GM12873 (cell line): ENCODE measurements around the gene RPS26.

Source experiments
- CTCF ChIP-seq: IDR thresholded peaks from 2 replicates; pipeline ENCODE4 v1.5.1; 2012; ENCODE audit warnings: low read depth, mild to moderate bottlenecking, moderate library complexity, low read length, control low read depth; ENCODE audit not compliant: insufficient read depth; ENCODE audit errors: missing control alignments

The RPS26 gene

GRCh38 chr12:56031987-56032386 lies 9.7 kb upstream of the RPS26 start:
- TF ChIP-seq CTCF = no peak

DNA sequence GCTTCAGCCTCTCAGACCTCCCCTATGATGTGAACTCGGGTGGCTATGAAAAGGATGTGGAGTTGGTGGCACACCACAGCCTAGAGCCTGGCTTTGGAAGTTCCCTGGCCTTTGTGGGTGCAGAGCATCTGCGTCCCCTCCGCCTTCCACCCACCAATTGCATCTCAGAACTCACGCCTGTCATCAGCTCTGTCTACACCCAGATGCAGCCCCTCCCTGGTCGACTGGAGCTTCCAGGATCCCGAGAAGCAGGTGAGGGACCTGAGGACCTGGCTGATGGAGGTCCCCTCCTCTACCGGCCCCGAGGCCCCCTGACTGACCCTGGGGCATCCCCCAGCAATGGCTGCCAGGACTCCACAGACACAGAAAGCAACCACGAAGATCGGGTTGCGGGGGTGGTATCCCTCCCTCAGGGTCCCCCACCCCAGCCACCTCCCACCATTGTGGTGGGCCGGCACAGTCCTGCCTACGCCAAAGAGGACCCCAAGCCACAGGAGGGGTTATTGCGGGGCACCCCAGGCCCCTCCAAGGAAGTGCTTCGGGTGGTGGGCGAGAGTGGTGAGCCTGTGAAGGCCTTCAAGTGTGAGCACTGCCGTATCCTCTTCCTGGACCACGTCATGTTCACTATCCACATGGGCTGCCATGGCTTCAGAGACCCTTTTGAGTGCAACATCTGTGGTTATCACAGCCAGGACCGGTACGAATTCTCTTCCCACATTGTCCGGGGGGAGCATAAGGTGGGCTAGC lies 7.0 kb upstream of the RPS26 start:
- no peak for TF ChIP-seq CTCF

GRCh38 chr12:56037161-56037560 lies 4.6 kb upstream of the RPS26 start:
- no peak for TF ChIP-seq CTCF

DNA sequence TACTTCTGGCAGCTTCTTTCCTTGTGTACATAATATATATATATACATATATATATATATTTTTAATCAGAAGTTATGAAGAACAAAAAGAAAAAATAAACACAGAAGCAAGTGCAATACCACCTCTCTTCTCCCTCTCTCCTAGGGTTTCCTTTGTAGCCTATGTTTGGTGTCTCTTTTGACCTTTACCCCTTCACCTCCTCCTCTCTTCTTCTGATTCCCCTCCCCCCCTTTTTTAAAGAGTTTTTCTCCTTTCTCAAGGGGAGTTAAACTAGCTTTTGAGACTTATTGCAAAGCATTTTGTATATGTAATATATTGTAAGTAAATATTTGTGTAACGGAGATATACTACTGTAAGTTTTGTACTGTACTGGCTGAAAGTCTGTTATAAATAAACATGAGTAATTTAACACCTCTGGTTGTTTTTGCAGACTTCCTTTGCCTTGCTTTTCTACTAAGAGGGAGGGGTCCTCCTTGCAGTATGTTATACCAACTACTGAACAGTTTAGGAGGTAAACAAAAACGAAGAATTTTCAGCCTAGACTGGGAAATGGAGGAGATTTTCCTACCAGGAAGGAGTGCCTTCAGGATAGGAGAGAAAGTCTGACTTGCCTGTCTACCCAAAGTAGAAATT lies 3.6 kb upstream of the RPS26 start:
- no peak for TF ChIP-seq CTCF

DNA sequence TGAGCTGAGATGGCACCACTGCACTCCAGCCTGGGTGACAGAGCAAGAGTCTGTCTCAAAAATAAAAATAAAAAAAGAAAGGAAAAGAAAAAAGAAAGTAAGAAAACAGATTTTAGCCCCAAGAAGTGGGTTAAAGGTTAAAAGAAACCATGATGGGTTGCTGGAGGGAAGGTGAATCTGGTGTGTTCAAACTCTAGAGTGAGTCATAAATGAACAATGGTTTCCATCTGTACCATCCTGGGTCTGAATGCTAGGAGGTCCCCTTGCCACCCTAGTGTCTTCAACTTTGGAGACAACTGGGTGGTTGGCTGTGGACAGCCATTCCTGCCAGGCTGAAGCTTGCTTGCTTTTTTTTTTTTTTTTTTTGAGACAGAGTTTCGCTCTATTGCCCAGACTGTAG lies 1.6 kb upstream of the RPS26 start:
- no peak for TF ChIP-seq CTCF

GRCh38 chr12:56040963-56041551 lies 661 bp upstream of the RPS26 start:
- TF ChIP-seq CTCF = no peak

- no peak for TF ChIP-seq CTCF
Measured at GRCh38 chr12:56042843-56043242, 1.1 kb downstream of the RPS26 start.
